Erythroblast (primary cell): ENCODE results near the gene CNGB1.
"Not testable (repeated sequence)": the region's sequence is repeated elsewhere in the genome, so short reads cannot be mapped to it uniquely, and the experiment has no call there.

ENCODE experiments used
- DNase-seq, 2 experiments: peaks; one replicate each; lab custom pipeline; 2025; lab: John Stamatoyannopoulos, UW
- GATA1 ChIP-seq: IDR thresholded peaks from 2 replicates; pipeline ENCODE4 v1.6.1; 2011; ENCODE audit warnings: low read depth, mild to moderate bottlenecking, control low read depth, low read length, moderate library complexity
- POLR2A ChIP-seq: IDR thresholded peaks from 2 replicates; pipeline ENCODE4 v1.6.1; 2011; ENCODE audit warnings: mild to moderate bottlenecking, low read length

CNGB1 gene

GRCh38 chr16:57871456-57871855 lies 99.5 kb downstream of the CNGB1 start:
- DNase-seq = no peak
- no peak for TF ChIP-seq GATA1
- TF ChIP-seq POLR2A = no peak

DNA sequence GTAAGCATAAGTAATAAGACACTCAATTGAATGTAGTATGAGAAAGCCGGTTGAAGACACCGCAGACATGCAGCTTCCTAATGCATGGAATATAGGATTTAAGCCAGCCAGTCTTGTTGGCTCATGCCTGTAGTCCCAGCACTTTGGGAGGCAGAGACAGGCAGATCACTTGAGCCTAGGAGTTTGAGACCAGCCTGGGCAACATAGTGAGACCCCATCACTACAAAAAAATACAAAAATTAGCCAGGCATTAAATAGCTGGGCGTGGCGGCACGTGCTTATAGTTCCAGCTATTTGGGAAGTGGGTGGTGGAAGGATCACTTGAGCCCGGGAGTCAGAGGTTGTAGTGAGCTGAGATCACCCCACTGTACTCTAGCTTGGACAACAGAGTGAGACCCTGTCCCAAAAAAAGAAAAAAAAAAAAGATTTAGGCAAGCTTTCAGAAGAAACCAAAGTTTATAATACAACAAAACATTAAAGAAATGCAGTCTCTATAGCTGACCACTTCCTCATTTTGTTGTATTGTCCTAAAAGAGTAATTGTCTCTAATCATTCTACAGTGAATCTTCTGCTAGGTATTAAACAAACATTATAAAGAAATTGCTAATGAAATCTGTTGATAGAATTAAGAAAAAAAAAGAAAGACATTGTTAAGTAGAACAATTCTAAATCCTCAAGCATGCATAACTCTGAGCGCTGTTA lies 100.0 kb downstream of the CNGB1 start:
- TF ChIP-seq POLR2A (no peak), GATA1 (no peak)
- DNase-seq = no peak

DNA sequence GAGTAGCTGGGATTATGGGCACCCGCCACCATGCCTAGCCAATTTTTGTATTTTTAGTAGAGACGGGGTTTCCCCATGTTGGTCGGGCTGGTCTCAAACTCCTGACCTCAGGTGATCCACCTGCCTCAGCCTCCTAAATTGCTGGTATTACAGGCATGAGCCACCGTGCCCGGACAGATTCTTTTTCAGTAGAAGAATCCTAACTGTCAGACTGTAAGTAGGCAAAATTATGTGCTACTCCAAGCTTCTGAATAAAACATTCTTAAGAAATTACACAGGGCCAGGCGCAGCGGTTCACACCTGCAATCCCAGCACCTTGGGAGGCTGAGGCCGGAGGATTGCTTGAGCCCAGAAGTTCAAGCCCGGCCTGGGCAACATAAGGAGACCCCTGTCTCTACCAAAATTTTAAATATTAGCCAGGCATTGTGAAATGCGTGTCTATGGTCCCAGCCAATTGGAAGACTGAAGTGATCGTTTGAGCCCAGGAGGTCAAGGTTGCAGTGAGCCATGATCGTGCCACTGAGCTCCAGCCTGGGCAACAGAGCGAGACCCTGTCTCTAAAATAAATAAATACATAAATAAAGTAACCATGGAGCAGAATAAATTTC lies 101.9 kb downstream of the CNGB1 start:
- DNase-seq = no peak
- TF ChIP-seq GATA1 (no peak), POLR2A (no peak)

DNA sequence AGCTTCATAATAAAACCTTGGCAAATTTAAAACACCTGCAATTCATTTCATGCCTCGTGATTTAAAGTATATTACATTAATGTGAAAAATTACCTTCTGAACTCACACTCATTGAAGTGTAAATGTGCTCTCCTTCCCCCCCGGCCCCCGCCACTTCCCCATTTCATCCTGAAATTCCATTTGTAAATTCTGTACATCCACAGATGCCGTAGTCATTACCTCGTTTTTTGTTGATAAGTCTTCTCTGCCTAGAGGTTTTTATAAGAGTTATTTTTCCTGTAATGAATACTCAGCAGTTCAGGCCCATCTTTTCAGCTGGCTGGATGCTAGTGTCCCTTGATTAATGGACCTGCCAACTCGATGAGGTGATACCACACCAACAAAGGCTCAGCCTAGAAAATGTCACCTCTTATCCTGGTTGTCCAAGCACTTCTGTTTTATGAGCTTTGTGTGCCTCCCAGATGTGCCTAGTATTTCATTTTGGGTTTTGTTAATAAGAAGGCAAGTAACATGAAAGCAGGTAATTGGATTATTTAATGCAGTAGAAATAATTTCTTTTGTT lies 103.8 kb downstream of the CNGB1 start:
- TF ChIP-seq POLR2A = no peak
- TF ChIP-seq GATA1 = no peak
- DNase-seq = no peak

DNA sequence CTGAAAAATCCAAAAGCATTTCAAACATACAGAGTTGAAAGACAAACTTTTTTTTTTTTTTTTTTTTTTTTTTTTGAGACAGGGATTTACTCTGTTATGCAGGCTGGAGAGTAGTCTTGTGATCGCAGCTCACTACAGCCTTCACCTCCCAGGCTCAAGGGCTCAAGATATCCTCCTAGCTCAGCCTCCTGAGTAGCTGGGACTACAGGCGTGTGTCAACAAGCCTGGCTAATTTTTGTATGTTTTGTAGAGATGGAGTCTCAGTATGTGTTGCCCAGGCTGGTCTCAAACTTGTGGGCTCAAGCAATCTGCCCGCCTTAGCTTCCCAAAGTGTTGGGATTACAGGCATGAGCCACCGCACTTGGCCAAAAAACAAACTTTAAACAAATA lies 104.4 kb downstream of the CNGB1 start:
- no peak for DNase-seq
- no peak for TF ChIP-seq GATA1
- TF ChIP-seq POLR2A = no peak

- TF ChIP-seq GATA1 = no peak
- TF ChIP-seq POLR2A = no peak
- no peak for DNase-seq
These were observed 105.0 kb downstream of the CNGB1 start for GRCh38 chr16:57865746-57866528.

DNA sequence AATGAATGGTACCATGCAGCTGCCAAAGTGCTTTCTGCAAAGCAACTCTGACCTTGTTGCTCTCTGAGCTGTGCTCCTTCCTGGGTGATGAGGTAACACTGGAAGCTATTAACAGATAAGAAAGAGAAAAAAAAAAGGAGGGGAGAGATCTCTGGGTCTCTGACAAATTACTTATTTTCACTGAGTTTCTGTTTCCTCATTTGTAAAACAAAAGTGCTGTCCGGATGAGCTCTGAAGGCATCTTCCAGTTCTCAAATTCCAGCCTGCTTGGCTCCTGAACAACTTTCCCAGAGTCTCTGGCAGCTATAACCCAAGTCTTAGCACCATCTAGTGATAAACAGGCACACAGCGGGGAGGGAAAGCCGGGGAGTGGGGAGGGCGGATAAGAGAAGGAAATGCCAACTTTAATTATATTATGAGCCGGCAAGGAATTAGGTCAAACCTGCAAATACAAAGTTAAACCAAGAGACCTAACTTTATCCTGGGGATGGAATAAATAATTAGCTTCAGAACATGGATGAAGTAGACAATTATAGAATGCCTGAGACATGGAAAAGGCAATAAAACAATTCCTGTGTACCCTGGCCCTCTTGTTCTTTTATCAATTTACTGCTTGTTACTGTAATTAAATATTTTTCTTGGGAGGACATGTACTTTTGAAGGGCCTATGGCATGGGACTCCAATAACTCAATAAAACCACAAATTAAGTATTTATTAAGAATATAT lies 107.3 kb downstream of the CNGB1 start:
- TF ChIP-seq POLR2A (no peak), GATA1 (no peak)
- DNase-seq = peak; percentile 21 to 22

DNA sequence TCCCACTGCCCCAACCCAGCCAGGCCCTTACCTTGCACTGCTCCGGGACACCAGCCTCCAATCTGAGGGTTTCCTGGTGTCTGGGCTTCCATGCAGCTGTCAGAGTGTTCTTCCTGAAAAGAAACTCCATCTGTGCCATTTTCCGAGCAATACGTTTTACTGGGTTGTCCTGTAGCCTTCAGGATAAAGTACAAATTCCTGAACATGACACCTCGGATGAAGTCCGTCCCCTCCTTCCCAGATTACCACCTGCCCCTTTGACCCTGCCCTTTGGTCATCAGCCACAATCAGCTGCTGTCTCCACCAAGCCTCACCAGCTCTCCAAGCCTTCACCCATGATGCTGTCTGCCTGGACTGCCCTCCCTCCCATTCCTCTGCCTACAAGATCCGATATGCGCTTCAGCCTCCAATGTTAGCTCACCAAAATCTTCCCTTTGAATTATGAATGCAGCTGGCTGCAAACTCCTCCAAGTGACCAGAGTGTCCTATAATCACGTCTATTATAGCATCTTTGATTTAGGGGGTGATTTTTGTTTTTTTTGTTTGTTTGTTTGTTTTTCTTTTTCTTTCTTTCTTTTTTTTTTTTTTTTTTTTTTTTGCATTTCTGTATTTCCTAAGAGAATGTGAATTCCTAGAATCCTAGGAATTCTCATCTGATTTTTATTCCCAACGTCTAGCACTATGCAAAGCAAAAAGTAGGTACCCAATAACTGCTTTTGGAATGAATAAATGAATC lies 108.1 kb downstream of the CNGB1 start:
- no peak for DNase-seq
- no peak for TF ChIP-seq GATA1
- no peak for TF ChIP-seq POLR2A

DNA sequence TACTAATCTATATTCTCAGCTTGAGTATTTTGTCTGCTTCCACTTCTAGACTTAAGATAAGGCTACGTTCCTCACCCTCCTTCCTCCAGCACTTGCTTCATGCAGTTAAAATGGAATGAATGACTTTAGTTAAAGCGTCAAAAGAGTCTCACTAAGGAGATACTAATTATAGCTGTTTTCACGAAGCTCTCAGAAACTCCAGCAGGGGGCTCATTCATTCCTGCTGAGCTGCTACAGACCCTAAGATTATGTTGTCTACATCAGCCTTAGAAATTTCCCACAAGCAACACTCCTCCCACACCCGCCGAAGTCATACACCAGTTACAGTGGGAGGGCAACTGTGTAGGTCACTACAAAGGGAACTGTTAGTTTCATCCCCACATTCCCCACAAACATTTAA lies 111.6 kb downstream of the CNGB1 start:
- no peak for TF ChIP-seq GATA1
- TF ChIP-seq POLR2A = no peak
- peak; percentile 15 to 19 for DNase-seq

DNA sequence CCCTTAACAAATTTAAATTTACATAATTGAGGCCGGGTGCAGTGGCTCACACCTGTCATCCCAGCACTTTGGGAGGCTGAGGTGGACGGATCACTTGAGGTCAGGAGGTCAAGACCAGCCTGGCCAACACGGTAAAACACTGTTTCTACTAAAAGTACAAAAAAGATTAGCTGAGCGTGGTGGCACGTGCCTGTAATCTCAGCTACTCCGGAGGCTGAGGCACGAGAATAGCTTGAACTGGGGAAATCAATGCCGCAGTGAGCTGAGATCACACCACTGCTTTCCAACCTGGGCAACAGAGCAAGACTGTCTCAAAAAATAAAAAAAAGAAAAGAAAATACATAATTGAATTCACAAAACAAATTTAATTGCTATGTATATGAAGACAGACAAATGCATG lies 112.3 kb downstream of the CNGB1 start:
- TF ChIP-seq GATA1 = no peak
- TF ChIP-seq POLR2A = no peak
- no peak for DNase-seq

- DNase-seq = not testable (repeated sequence)
These were observed 112.9 kb downstream of the CNGB1 start for GRCh38 chr16:57857991-57858390.

GRCh38 chr16:57855188-57855587 lies 115.7 kb downstream of the CNGB1 start:
- no peak for DNase-seq
- TF ChIP-seq GATA1 (no peak), POLR2A (no peak)

DNA sequence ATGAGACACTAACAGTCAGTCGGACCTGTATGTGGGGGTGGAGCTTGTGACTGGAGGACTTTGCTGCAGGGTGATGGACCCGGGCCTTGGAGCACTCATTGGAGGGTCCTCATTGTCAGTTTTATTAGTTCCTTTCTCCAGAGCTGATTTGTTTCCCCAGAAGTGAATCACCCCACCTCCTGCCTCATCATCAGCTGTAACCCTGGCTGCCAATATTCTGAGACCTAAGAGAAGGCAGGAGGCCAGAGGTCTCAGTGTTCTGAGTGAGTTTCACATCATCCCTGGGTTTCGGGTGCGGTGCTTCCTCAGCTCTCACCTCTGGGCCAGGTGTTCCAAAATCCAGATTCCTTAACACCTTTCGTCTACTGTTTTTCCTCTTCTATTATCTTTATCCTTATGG lies 118.7 kb downstream of the CNGB1 start:
- TF ChIP-seq POLR2A (no peak), GATA1 (no peak)

More for the DNA sequence above, 118.7 kb downstream of the CNGB1 start:
- no peak for DNase-seq
